Neural cell (in vitro differentiated cells): ENCODE data around the gene MRGPRD. TPM values are rescaled to one million over a fixed set of nuclear protein-coding genes. Genes with fewer than 3 reads are reported as not detected.

Experiments
- H2AFZ ChIP-seq: fragments of 200-600, 300-800 bp; sonication (generic), shearing (Covaris generic); 2 replicates; pipeline ENCODE4 v1.6.0; 2014; ENCODE audit warnings: low read depth, mild to moderate bottlenecking, antibody characterized with exemption, low read length, moderate library complexity
- H3F3A ChIP-seq: fragments of 200-600 bp; shearing (Covaris generic); 2 replicates; pipeline ENCODE4 v1.6.1; 2016; ENCODE audit warnings: mild to moderate bottlenecking, moderate library complexity, mixed read lengths, antibody characterized with exemption, low read length; ENCODE audit not compliant: insufficient read depth, poor library complexity, severe bottlenecking
- H3K27ac ChIP-seq: fragments of 200-600, 300-800 bp; sonication (generic), shearing (Covaris generic); 2 replicates; pipeline ENCODE4 v1.5.1; 2014; ENCODE audit warnings: mild to moderate bottlenecking, low read length, moderate library complexity
- H3K27me3 ChIP-seq: fragments of 300-800, 200-600 bp; sonication (generic), shearing (Covaris generic); 2 replicates; pipeline ENCODE4 v1.6.0; 2014; ENCODE audit warnings: mild to moderate bottlenecking, low read depth, low read length, moderate library complexity; ENCODE audit not compliant: insufficient read depth
- H3K36me3 ChIP-seq: fragments of 300-800, 200-600 bp; sonication (generic), shearing (Covaris generic); 2 replicates; pipeline ENCODE4 v1.5.1; 2014; ENCODE audit warnings: mild to moderate bottlenecking, antibody characterized with exemption, low read length, moderate library complexity; ENCODE audit not compliant: insufficient read depth
- H3K4me2 ChIP-seq: fragments of 300-800, 200-600 bp; sonication (generic), shearing (Covaris generic); 2 replicates; pipeline ENCODE4 v1.6.0; 2014; ENCODE audit warnings: mild to moderate bottlenecking, low read length
- H3K4me3 ChIP-seq: fragments of 300-800, 200-600 bp; sonication (generic), shearing (Covaris generic); 2 replicates; pipeline ENCODE4 v1.5.1; 2014; ENCODE audit warnings: mild to moderate bottlenecking, low read length, moderate library complexity
- H3K79me2 ChIP-seq: fragments of 200-600 bp; shearing (Covaris generic); replicated peaks from 2 replicates; pipeline ENCODE4 v1.6.0; 2014; ENCODE audit warnings: mild to moderate bottlenecking, low read length, moderate library complexity; ENCODE audit not compliant: insufficient read depth
- H3K9ac ChIP-seq: fragments of 300-800, 200-600 bp; sonication (generic), shearing (Covaris generic); 2 replicates; pipeline ENCODE4 v1.6.1; 2016; ENCODE audit warnings: mild to moderate bottlenecking, low read length, mixed read lengths
- H3K9me2 ChIP-seq: fragments of 200-600 bp; shearing (Covaris generic); 2 replicates; pipeline ENCODE4 v1.6.1; 2016; ENCODE audit warnings: mild to moderate bottlenecking, low read length, mixed read lengths; ENCODE audit not compliant: insufficient read depth
- H3K9me3 ChIP-seq: fragments of 200-600, 300-800 bp; sonication (generic), shearing (Covaris generic); 2 replicates; pipeline ENCODE4 v1.6.1; 2016; ENCODE audit warnings: mild to moderate bottlenecking, mixed run types, low read length, moderate library complexity, mixed read lengths
- H4K20me1 ChIP-seq: fragments of 200-600 bp; shearing (Covaris generic); 2 replicates; pipeline ENCODE4 v1.6.1; 2016; ENCODE audit warnings: mild to moderate bottlenecking, mixed run types; ENCODE audit not compliant: insufficient read depth
- CTCF ChIP-seq: fragments of 450-650 bp; IDR thresholded peaks from 2 replicates; pipeline ENCODE4 v1.5.1; 2014; ENCODE audit warnings: antibody characterized with exemption, mild to moderate bottlenecking, moderate library complexity; ENCODE audit not compliant: poor library complexity, severe bottlenecking
- EP300 ChIP-seq: fragments of 450-650 bp; conservative IDR thresholded peaks from 2 replicates; pipeline ENCODE4 v1.6.1; 2014; ENCODE audit warnings: antibody characterized with exemption, mild to moderate bottlenecking, moderate library complexity; ENCODE audit not compliant: poor library complexity, severe bottlenecking
- EZH2 ChIP-seq: fragments of 200-600, 300-800 bp; shearing (Covaris generic), sonication (generic); IDR thresholded peaks from 2 replicates; pipeline ENCODE4 v1.6.1; 2014; ENCODE audit warnings: antibody characterized with exemption, low read length, borderline replicate concordance, mild to moderate bottlenecking; ENCODE audit not compliant: insufficient read depth, poor library complexity, severe bottlenecking
- MXI1 ChIP-seq: fragments of 450-650 bp; conservative IDR thresholded peaks from 2 replicates; pipeline ENCODE4 v1.6.1; 2014; ENCODE audit warnings: antibody characterized with exemption, mild to moderate bottlenecking; ENCODE audit not compliant: poor library complexity, severe bottlenecking
- POLR2AphosphoS5 ChIP-seq: IDR thresholded peaks from 2 replicates; pipeline ENCODE4 v1.6.1; 2012
- RAD21 ChIP-seq: fragments of 450-650 bp; conservative IDR thresholded peaks from 2 replicates; pipeline ENCODE4 v1.6.1; 2014; ENCODE audit warnings: antibody characterized with exemption, mild to moderate bottlenecking, moderate library complexity
- SMC3 ChIP-seq: fragments of 450-650 bp; conservative IDR thresholded peaks from 2 replicates; pipeline ENCODE4 v1.6.1; 2014; ENCODE audit warnings: antibody characterized with exemption, mild to moderate bottlenecking, moderate library complexity; ENCODE audit not compliant: poor library complexity
- TAF1 ChIP-seq: IDR thresholded peaks from 2 replicates; pipeline ENCODE4 v1.6.1; 2012; ENCODE audit warnings: low read depth
- polyA plus RNA-seq: library from polyadenylated mRNA; depleted of rRNA; stranded (reverse); fragments of >200 nt; gene quantifications from 2 replicates; pipeline ENCODE4 v1.2.3, GENCODE V29; 2014
- TF ChIP-seq, protein P1 (sequence below): IDR thresholded peaks from 2 replicates; pipeline ENCODE4 v1.6.1; 2012; ENCODE audit warnings: borderline replicate concordance

Gene MRGPRD
- polyA plus RNA-seq, 1 donor from 2014 or later, result not detected

GRCh38 chr11:68999093-68999747, 18.4 kb upstream of the MRGPRD start:
- no peaks in the 10 kb centered on the region for H3K79me2 ChIP-seq
- H3K27ac ChIP-seq, result no peak overlapping the region
- no peak overlapping the region for H2AFZ ChIP-seq
- no peaks in the 10 kb centered on the region for H4K20me1 ChIP-seq
- no peaks in the 10 kb centered on the region for H3K27me3 ChIP-seq
- H3K9me3 ChIP-seq, result no peaks in the 10 kb centered on the region
- no peaks in the 10 kb centered on the region for H3K36me3 ChIP-seq
- TF ChIP-seq EZH2 (no peak), EP300 (no peak), TAF1 (no peak), MXI1 (no peak), CTCF (no peak), POLR2AphosphoS5 (no peak), SMC3 (no peak), RAD21 (no peak)
- TF ChIP-seq, protein P1, sequence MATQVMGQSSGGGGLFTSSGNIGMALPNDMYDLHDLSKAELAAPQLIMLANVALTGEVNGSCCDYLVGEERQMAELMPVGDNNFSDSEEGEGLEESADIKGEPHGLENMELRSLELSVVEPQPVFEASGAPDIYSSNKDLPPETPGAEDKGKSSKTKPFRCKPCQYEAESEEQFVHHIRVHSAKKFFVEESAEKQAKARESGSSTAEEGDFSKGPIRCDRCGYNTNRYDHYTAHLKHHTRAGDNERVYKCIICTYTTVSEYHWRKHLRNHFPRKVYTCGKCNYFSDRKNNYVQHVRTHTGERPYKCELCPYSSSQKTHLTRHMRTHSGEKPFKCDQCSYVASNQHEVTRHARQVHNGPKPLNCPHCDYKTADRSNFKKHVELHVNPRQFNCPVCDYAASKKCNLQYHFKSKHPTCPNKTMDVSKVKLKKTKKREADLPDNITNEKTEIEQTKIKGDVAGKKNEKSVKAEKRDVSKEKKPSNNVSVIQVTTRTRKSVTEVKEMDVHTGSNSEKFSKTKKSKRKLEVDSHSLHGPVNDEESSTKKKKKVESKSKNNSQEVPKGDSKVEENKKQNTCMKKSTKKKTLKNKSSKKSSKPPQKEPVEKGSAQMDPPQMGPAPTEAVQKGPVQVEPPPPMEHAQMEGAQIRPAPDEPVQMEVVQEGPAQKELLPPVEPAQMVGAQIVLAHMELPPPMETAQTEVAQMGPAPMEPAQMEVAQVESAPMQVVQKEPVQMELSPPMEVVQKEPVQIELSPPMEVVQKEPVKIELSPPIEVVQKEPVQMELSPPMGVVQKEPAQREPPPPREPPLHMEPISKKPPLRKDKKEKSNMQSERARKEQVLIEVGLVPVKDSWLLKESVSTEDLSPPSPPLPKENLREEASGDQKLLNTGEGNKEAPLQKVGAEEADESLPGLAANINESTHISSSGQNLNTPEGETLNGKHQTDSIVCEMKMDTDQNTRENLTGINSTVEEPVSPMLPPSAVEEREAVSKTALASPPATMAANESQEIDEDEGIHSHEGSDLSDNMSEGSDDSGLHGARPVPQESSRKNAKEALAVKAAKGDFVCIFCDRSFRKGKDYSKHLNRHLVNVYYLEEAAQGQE, result no peak
- H3K4me3 ChIP-seq, result no peak overlapping the region
- H3K9ac ChIP-seq, result no peak overlapping the region
- no peaks in the 10 kb centered on the region for H3K9me2 ChIP-seq
- H3F3A ChIP-seq, result no peaks in the 10 kb centered on the region
- H3K4me2 ChIP-seq, result no peak overlapping the region

GRCh38 chr11:68998390-68998911, 17.7 kb upstream of the MRGPRD start:
- no peak overlapping the region for H3K4me3 ChIP-seq
- no peaks in the 10 kb centered on the region for H4K20me1 ChIP-seq
- H3K27ac ChIP-seq, result no peak overlapping the region
- no peak overlapping the region for H3K9ac ChIP-seq
- TF ChIP-seq EP300 (no peak), RAD21 (no peak), CTCF (no peak), TAF1 (no peak), POLR2AphosphoS5 (no peak), SMC3 (no peak), MXI1 (no peak), EZH2 (no peak)
- TF ChIP-seq, protein P1, result no peak
- H3K27me3 ChIP-seq, result no peaks in the 10 kb centered on the region
- H3K9me2 ChIP-seq, result no peaks in the 10 kb centered on the region
- H3F3A ChIP-seq, result no peaks in the 10 kb centered on the region
- H3K9me3 ChIP-seq, result no peaks in the 10 kb centered on the region
- H3K4me2 ChIP-seq, result no peak overlapping the region
- H2AFZ ChIP-seq, result no peak overlapping the region
- no peaks in the 10 kb centered on the region for H3K79me2 ChIP-seq
- no peaks in the 10 kb centered on the region for H3K36me3 ChIP-seq
